K562 (cell line): Measurements from ENCODE around the gene PCK2. TPM values are rescaled to one million over a fixed set of nuclear protein-coding genes. Genes with fewer than 3 reads are reported as not detected.

Source experiments
- ATAC-seq: fragments of 200-7000 bp; cut with Tn5 transposase; 3 replicates; pipeline ENCODE4 v1.9.1; 2020; ENCODE audit warnings: moderate library complexity
- BruUV-seq: library from RNA; stranded (reverse); fragments of 400-500 nt; replicated peaks from 2 replicates; lab custom pipeline; 2021; lab: Mats Ljungman, UMichigan
- CTCF ChIA-PET: fragments of 300-600 bp; formaldehyde crosslinking; extraction: SDS; loops from one replicate; lab custom pipeline; 2021; ENCODE audit warnings: low intra/inter-chr PET ratio; lab: Yijun Ruan, JAX
- POLR2A ChIA-PET: fragments of 300-600, 350-650 bp; sonication (Branson Sonifier 250); formaldehyde crosslinking; extraction: SDS; loops from one replicate; lab custom pipeline; 2021; ENCODE audit warnings: antibody characterized with exemption, inconsistent platforms; lab: Yijun Ruan, JAX
- DNase-seq, 4 experiments: peaks; one replicate each; pipeline versions ENCODE4 v3.0.0 to v3.0.0-alpha.2; 2011 to 2018; ENCODE audit warnings: low spot score in 3 of 4, mixed read lengths in 3 of 4; ENCODE audit errors: extremely low read depth in 1 of 4
- FAIRE-seq: peaks from 2 replicates; lab custom pipeline; 2011; peaks lifted over from hg19 to GRCh38; lab: Jason Lieb, UNC
- H2AFZ ChIP-seq: 2 replicates; pipeline ENCODE4 v1.6.0; 2011; ENCODE audit warnings: low read depth, low read length, control low read depth, inconsistent platforms
- H3K27ac ChIP-seq: fragments of 200-600 bp; 3 replicates; pipeline ENCODE4 v1.8.0; 2011; ENCODE audit warnings: low read depth, mild to moderate bottlenecking, control low read depth, inconsistent platforms, low read length, moderate library complexity, mixed read lengths; ENCODE audit errors: extremely low read depth
- H3K27me3 ChIP-seq, 2 experiments: fragments of 300-600 bp in 1 of 2; 2 replicates in 1 of 2; 3 replicates in 1 of 2; pipeline versions ENCODE4 v1.6.0 to v1.8.0; 2011; ENCODE audit warnings: inconsistent platforms in 2 of 2, low read length in 2 of 2, mild to moderate bottlenecking in 1 of 2, mixed read lengths in 1 of 2, moderate library complexity in 1 of 2; ENCODE audit not compliant: control insufficient read depth in 2 of 2, insufficient read depth in 2 of 2
- H3K36me3 ChIP-seq: fragments of 300-600 bp; 3 replicates; pipeline ENCODE4 v1.8.0; 2011; ENCODE audit warnings: mild to moderate bottlenecking, low read length, inconsistent platforms; ENCODE audit not compliant: control insufficient read depth, insufficient read depth
- H3K4me1 ChIP-seq, 2 experiments: fragments of 200-600 bp in 1 of 2; replicated peaks in 1 of 2; 2 replicates in 1 of 2; 3 replicates in 1 of 2; pipeline versions ENCODE4 v1.5.1 to v1.8.0; 2011; ENCODE audit warnings: inconsistent platforms in 2 of 2, low read length in 2 of 2, mild to moderate bottlenecking in 1 of 2, mixed read lengths in 1 of 2, moderate library complexity in 1 of 2; ENCODE audit not compliant: control insufficient read depth in 2 of 2, insufficient read depth in 2 of 2
- H3K4me2 ChIP-seq: 2 replicates; pipeline ENCODE4 v1.6.1; 2011; ENCODE audit warnings: low read length, control low read depth, inconsistent platforms, mixed read lengths; ENCODE audit not compliant: insufficient read depth
- H3K4me3 ChIP-seq: fragments of 200-600 bp; sonication (generic), shearing (Covaris generic); 2 replicates; pipeline ENCODE4 v1.5.1; 2016; ENCODE audit warnings: control low read depth, inconsistent platforms
- H3K79me2 ChIP-seq: fragments of 200-600 bp; 3 replicates; pipeline ENCODE4 v1.8.0; 2011; ENCODE audit warnings: low read length, inconsistent platforms; ENCODE audit not compliant: control insufficient read depth, insufficient read depth
- H3K9ac ChIP-seq, 2 experiments: 2 replicates each; pipeline versions ENCODE4 v1.6.0 to v1.6.1; 2011; ENCODE audit warnings: low read depth in 2 of 2, low read length in 2 of 2, control low read depth in 1 of 2, inconsistent platforms in 1 of 2, mild to moderate bottlenecking in 1 of 2, mixed read lengths in 1 of 2; ENCODE audit not compliant: insufficient read depth in 1 of 2
- H3K9me1 ChIP-seq: one replicate; pipeline ENCODE4 v1.6.0; 2011; ENCODE audit warnings: inconsistent platforms, mild to moderate bottlenecking, low read length, moderate library complexity; ENCODE audit not compliant: control insufficient read depth, insufficient read depth
- H3K9me3 ChIP-seq: replicated peaks from 2 replicates; pipeline ENCODE4 v1.5.1; 2011; ENCODE audit warnings: low read depth, low read length, inconsistent platforms; ENCODE audit not compliant: control insufficient read depth, insufficient read depth
- H4K20me1 ChIP-seq: replicated peaks from 2 replicates; pipeline ENCODE4 v1.6.1; 2011; ENCODE audit warnings: low read length, inconsistent platforms, mixed read lengths; ENCODE audit not compliant: control insufficient read depth, insufficient read depth
- CHCHD3 ChIP-seq: fragments of 250-450 bp; sonication (Bioruptor Pico); IDR thresholded peaks from 2 replicates; pipeline ENCODE4 v2.1.2; 2022; ENCODE audit warnings: mild to moderate bottlenecking
- CTBP1 ChIP-seq: fragments of 450-650 bp; IDR thresholded peaks from 2 replicates; pipeline ENCODE4 v1.6.1; 2016; ENCODE audit warnings: borderline replicate concordance
- E2F3 ChIP-seq: fragments of 250-450 bp; sonication (Bioruptor Pico); IDR thresholded peaks from 2 replicates; pipeline ENCODE4 v1.4.0; 2020; ENCODE audit warnings: mild to moderate bottlenecking
- EGR1 ChIP-seq: fragments of 450-650 bp; conservative IDR thresholded peaks from 2 replicates; pipeline ENCODE4 v1.6.1; 2017; ENCODE audit warnings: mild to moderate bottlenecking
- ILF3 ChIP-seq: fragments of 450-650 bp; IDR thresholded peaks from 2 replicates; pipeline ENCODE4 v1.6.1; 2018; ENCODE audit warnings: antibody characterized with exemption, mild to moderate bottlenecking, moderate library complexity, borderline replicate concordance
- MIER1 ChIP-seq: fragments of 450-650 bp; IDR thresholded peaks from 2 replicates; pipeline ENCODE4 v1.6.1; 2016; ENCODE audit warnings: antibody characterized with exemption, mild to moderate bottlenecking, low read depth
- NCOR1 ChIP-seq: fragments of 450-650 bp; IDR thresholded peaks from 2 replicates; pipeline ENCODE4 v1.6.1; 2016; ENCODE audit warnings: mild to moderate bottlenecking, moderate library complexity
- NFRKB ChIP-seq: fragments of 450-650 bp; IDR thresholded peaks from 2 replicates; pipeline ENCODE4 v1.6.1; 2016; ENCODE audit warnings: low read depth
- PTBP1 ChIP-seq: fragments of 200-400 bp; formaldehyde crosslinking; IDR thresholded peaks from 2 replicates; pipeline ENCODE4 v1.6.1; 2017; ENCODE audit warnings: low read depth, low read length
- RBM25 ChIP-seq: fragments of 200-400 bp; formaldehyde crosslinking; IDR thresholded peaks from 2 replicates; pipeline ENCODE4 v1.6.1; 2018; ENCODE audit warnings: low read length, low read depth, moderate library complexity; ENCODE audit not compliant: severe bottlenecking
- SAFB ChIP-seq: fragments of 200-400 bp; formaldehyde crosslinking; IDR thresholded peaks from 2 replicates; pipeline ENCODE4 v1.6.1; 2017; ENCODE audit warnings: low read depth, low read length, borderline replicate concordance
- TBL1XR1 ChIP-seq, 2 experiments: IDR thresholded peaks; 2 replicates each; pipeline ENCODE4 v1.6.1; 2012; ENCODE audit warnings: improper control_type of control experiment in 2 of 2, low read length in 2 of 2, mild to moderate bottlenecking in 1 of 2
- YBX1 ChIP-seq: fragments of 450-650 bp; IDR thresholded peaks from 2 replicates; pipeline ENCODE4 v1.7.1; 2016; ENCODE audit warnings: mild to moderate bottlenecking
- ZNF561 ChIP-seq: fragments of 450-650 bp; formaldehyde crosslinking; conservative IDR thresholded peaks from 2 replicates; pipeline ENCODE4 v1.4.0; 2020; ENCODE audit warnings: mild to moderate bottlenecking, moderate library complexity
- ZNF57 ChIP-seq: fragments of 450-650 bp; formaldehyde crosslinking; IDR thresholded peaks from 2 replicates; pipeline ENCODE4 v1.4.0; 2020; ENCODE audit warnings: mild to moderate bottlenecking, moderate library complexity
- WGBS: fragments of 100-300 bp; shearing (Covaris generic); methylation state at CpG from one replicate; pipeline ENCODE4 v1.1.6; 2016; ENCODE audit warnings: low coverage, mixed read lengths; ENCODE audit not compliant: insufficient coverage; ENCODE audit errors: missing lambda C conversion rate; 5-methylcytosine and 5-hydroxymethylcytosine counted together
- in situ Hi-C: fragments of 300-500 bp; cut with MboI; formaldehyde crosslinking; loops from 4 replicates; pipeline ENCODE4 v1.15.0; 2018; ENCODE audit warnings: inconsistent platforms, mixed read lengths
- intact Hi-C: fragments of 100-400 bp; cut with micrococcal nuclease; formaldehyde crosslinking; loops from 2 replicates; pipeline ENCODE4 v1.14.2; 2022
- polyA plus RNA-seq, 8 experiments: library from polyadenylated mRNA; depleted of rRNA in 4 of 8; stranded (reverse) in 5 of 8; unstranded in 3 of 8; fragments of >200 nt; fragmentation: Nextera tagmentation in 2 of 8; fragmentation: Illumina TruSeq in 1 of 8; extraction: Ambion mirVana in 2 of 8; extraction: Trizol in 1 of 8; gene quantifications; 2 replicates each; pipeline versions ENCODE4 v1.2.1 to v1.2.3, GENCODE V29; 2011 to 2014; ENCODE audit warnings: inconsistent platforms in 1 of 8, missing spikeins in 1 of 8
- total RNA-seq, 7 experiments: library from RNA; depleted of rRNA in 6 of 7; stranded (reverse); fragments of >200 nt in 6 of 7; fragmentation: Illumina TruSeq in 2 of 7; extraction: Trizol in 2 of 7; gene quantifications; 2 replicates each; pipeline versions ENCODE4 v1.2.1 to v1.2.3, GENCODE V29; 2011 to 2021; ENCODE audit warnings: low replicate concordance in 1 of 7
- TF ChIP-seq, protein P1 (sequence below): fragments of 250-450 bp; sonication (Bioruptor Pico); IDR thresholded peaks from 2 replicates; pipeline ENCODE4 v1.9.0; 2021; ENCODE audit warnings: mild to moderate bottlenecking, inconsistent platforms
- TF ChIP-seq, protein P2 (sequence below): sonication (generic); formaldehyde crosslinking; IDR thresholded peaks from 2 replicates; pipeline ENCODE4 v1.8.0; 2023; ENCODE audit warnings: mild to moderate bottlenecking, missing genetic modification reagents

PCK2 gene
- total and polyA plus RNA-seq, 9 of the 15 experiments (the other 6 are each of a cell fraction or from before 2014, with no cell fraction given): 3.3 to 60.9 (median 30.4) TPM

DNA sequence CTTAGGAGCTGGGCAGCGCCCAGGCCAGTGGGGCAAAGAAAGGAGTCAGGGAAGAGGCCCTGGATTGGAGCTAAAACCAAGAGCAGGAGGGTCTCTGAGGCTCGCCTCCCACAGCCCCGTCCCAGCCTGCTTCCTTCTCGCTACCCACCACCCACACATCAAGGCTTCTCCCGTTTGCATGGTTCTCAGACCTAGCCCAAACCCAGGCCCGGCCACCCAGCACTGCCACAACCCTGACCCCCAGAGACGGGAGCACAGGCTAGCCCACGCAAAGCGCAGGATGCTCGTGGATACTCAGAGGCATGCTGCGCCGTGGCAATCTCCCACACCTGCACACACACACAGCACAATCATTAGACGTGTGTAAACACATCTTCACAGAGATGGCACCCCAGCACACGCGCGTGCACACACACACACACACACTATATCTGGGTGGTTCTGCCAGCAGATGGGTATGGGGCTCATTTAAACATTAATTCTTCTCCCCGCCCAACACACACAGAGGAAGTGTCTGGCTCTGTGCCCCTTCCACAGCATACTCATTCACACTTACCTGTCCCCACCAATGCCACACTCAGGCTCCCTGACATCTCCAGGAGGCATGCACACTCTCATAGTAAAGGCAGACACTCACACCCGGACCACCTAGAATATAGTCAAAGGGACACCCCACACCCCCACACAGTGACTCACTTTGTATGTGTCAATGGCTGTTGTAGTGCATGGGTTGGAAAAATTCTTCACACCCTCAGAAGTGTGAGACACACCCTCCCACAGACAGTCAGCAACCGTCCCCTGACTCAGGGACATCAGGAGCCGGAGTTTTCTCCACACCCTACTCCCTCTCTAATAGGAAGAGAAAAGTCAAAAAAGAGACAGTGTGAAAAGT, 41.2 kb upstream of the PCK2 start:
- Histone ChIP-seq H3K9me3 (no peaks in the 10 kb centered on the region), H3K9ac (peak overlapping the region in 1 of 2 experiments; percentile 40; a peak in 1 of 4 replicates), H2AFZ (no peak overlapping the region), H3K27ac (no peak overlapping the region), H3K9me1 (no peaks in the 10 kb centered on the region), H4K20me1 (peaks cover 4% of the 10 kb centered on the region), H3K79me2 (no peaks in the 10 kb centered on the region), H3K27me3 (peaks cover 0 to 25% of the 10 kb centered on the region in 2 experiments; a peak in 2 of 5 replicates), H3K4me2 (peak overlapping the region; percentile 11; the same call in 1 of the 2 replicates), H3K4me3 (no peak overlapping the region), H3K4me1 (peaks cover 9 to 23% of the 10 kb centered on the region in 2 experiments; a peak in 3 of 5 replicates), H3K36me3 (no peaks in the 10 kb centered on the region)
- 28% methylated on average over 14 of the region's 20 CpGs for WGBS
- DNase-seq (peak in 1 of 4 experiments; percentile 15), FAIRE-seq (no peak), ATAC-seq (no peak)
- POLR2A ChIA-PET: interaction anchor here (0.6 to 1.1 kb wide), 2 partner anchors 62 to 238 kb away, joined by 3 read pairs; no protein-coding TSS in a partner anchor
- in situ Hi-C loops: loop anchor here (10.0 kb wide), 1 partner anchor 382 kb away; no protein-coding TSS in a partner anchor
- TF ChIP-seq YBX1 (no peak), CHCHD3 (CRISPR knock-in tag) (no peak), ZNF57 (CRISPR knock-in tag) (no peak), EGR1 (peak; percentile 49), SAFB (no peak), TBL1XR1 (IDR thresholded peaks at IDR 0.05; ENCODE audit: low read length in 2 of 2) (no peak), NCOR1 (no peak), CTBP1 (no peak), E2F3 (no peak), PTBP1 (no peak), RBM25 (no peak), NFRKB (no peak), ILF3 (no peak), MIER1 (peak; percentile 17; the same call in 1 of the 2 replicates), ZNF561 (CRISPR knock-in tag) (no peak)
- TF ChIP-seq, protein P1, sequence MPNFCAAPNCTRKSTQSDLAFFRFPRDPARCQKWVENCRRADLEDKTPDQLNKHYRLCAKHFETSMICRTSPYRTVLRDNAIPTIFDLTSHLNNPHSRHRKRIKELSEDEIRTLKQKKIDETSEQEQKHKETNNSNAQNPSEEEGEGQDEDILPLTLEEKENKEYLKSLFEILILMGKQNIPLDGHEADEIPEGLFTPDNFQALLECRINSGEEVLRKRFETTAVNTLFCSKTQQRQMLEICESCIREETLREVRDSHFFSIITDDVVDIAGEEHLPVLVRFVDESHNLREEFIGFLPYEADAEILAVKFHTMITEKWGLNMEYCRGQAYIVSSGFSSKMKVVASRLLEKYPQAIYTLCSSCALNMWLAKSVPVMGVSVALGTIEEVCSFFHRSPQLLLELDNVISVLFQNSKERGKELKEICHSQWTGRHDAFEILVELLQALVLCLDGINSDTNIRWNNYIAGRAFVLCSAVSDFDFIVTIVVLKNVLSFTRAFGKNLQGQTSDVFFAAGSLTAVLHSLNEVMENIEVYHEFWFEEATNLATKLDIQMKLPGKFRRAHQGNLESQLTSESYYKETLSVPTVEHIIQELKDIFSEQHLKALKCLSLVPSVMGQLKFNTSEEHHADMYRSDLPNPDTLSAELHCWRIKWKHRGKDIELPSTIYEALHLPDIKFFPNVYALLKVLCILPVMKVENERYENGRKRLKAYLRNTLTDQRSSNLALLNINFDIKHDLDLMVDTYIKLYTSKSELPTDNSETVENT (CRISPR knock-in tag): no peak
- TF ChIP-seq, protein P2, sequence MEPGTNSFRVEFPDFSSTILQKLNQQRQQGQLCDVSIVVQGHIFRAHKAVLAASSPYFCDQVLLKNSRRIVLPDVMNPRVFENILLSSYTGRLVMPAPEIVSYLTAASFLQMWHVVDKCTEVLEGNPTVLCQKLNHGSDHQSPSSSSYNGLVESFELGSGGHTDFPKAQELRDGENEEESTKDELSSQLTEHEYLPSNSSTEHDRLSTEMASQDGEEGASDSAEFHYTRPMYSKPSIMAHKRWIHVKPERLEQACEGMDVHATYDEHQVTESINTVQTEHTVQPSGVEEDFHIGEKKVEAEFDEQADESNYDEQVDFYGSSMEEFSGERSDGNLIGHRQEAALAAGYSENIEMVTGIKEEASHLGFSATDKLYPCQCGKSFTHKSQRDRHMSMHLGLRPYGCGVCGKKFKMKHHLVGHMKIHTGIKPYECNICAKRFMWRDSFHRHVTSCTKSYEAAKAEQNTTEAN (CRISPR knock-in tag): no peak
- CTCF ChIA-PET: no interaction called here
- intact Hi-C loops: no loop called here
- no TSS peak for BruUV-seq
